Osteocyte (in vitro differentiated cells): ENCODE measurements around the gene ATP9A. TPM values are rescaled to one million over a fixed set of nuclear protein-coding genes. Genes with fewer than 3 reads are reported as not detected.
"Not testable (repeated sequence)": the region's sequence is repeated elsewhere in the genome, so short reads cannot be mapped to it uniquely, and the experiment has no call there.

Experiments used
- DNase-seq: peaks from one replicate; pipeline ENCODE4 v3.0.0; 2021; ENCODE audit warnings: mixed read lengths; ENCODE audit not compliant: unreplicated experiment; ENCODE audit errors: extremely low spot score
- H3K27ac Mint-ChIP-seq: one replicate; pipeline ENCODE4 v1.8.0; 2021; ENCODE audit warnings: mild to moderate bottlenecking, mixed read lengths; ENCODE audit not compliant: unreplicated experiment
- H3K27me3 Mint-ChIP-seq: one replicate; pipeline ENCODE4 v1.8.0; 2021; ENCODE audit warnings: mixed read lengths; ENCODE audit not compliant: unreplicated experiment
- H3K36me3 Mint-ChIP-seq: one replicate; pipeline ENCODE4 v1.8.0; 2021; ENCODE audit warnings: mixed read lengths; ENCODE audit not compliant: unreplicated experiment
- H3K4me1 Mint-ChIP-seq: one replicate; pipeline ENCODE4 v1.8.0; 2021; ENCODE audit warnings: mixed read lengths; ENCODE audit not compliant: unreplicated experiment
- H3K4me3 Mint-ChIP-seq: one replicate; pipeline ENCODE4 v1.8.0; 2021; ENCODE audit warnings: mild to moderate bottlenecking, moderate library complexity, mixed read lengths; ENCODE audit not compliant: unreplicated experiment
- H3K9me3 Mint-ChIP-seq: one replicate; pipeline ENCODE4 v1.8.0; 2021; ENCODE audit warnings: mixed read lengths; ENCODE audit not compliant: unreplicated experiment
- CTCF ChIP-seq: fragments of 200-600 bp; sonication (generic); IDR thresholded peaks from 2 replicates; pipeline ENCODE4 v1.5.0; 2021; ENCODE audit warnings: antibody characterized with exemption, mild to moderate bottlenecking, moderate library complexity
- total RNA-seq: library from RNA; stranded (reverse); gene quantifications from 2 replicates; pipeline ENCODE4 v1.2.1, GENCODE V29; 2021

ATP9A gene
- total RNA-seq, 1 donor from 2014 or later, result 58.4 TPM

- no peak for DNase-seq
- Mint-ChIP-seq H3K4me1 (peaks cover 36% of the 10 kb centered on the region), H3K27me3 (no peaks in the 10 kb centered on the region), H3K36me3 (peaks cover 35% of the 10 kb centered on the region), H3K27ac (no peak overlapping the region), H3K9me3 (no peaks in the 10 kb centered on the region), H3K4me3 (no peak overlapping the region)
- TF ChIP-seq CTCF, result no peak
Measured at GRCh38 chr20:51656726-51657260, 111.4 kb downstream of the ATP9A start.

DNA sequence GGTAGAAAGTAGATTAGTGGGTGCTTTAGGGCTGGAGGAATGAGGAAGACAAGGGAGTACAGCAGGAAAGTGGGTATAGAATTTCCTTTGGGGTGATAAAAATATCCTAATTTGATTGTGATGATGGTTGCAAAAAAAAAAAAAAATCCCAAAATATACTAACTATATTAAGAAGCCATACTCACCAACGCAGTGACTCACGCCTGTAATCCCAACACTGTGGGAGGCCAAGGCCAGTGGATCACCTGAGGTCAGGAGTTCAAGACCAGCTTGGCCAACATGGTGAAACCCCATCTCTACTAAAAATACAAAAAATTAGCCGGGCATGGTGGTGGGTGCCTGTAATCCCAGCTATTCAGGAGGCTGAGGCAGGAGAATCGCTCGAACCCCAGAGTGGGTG, 112.1 kb downstream of the ATP9A start:
- not testable (repeated sequence) for H3K9me3 Mint-ChIP-seq, H3K4me3 Mint-ChIP-seq, H3K27ac Mint-ChIP-seq, DNase-seq, H3K27me3 Mint-ChIP-seq
- Mint-ChIP-seq H3K4me1 (peaks cover 29% of the 10 kb centered on the region), H3K36me3 (peaks cover 35% of the 10 kb centered on the region)

DNA sequence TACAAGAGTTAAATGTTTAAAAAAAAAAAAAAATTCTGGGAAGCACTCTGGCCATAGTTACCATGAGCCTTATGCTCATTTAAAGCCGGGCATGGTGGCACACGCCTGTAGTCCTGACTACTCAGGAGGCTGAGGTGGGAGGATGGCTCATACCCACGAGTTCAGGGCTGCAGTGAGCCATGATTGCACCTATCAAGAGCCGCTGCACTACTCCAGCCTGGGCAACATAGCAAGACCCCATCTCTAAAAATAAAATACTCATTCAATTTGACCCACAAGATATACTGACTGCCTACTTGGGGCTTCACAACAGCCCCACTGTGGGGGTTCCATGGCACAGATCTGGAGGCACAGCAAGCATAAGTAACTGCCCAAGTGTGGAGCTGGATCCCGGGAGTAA, 113.7 kb downstream of the ATP9A start:
- H3K4me1 Mint-ChIP-seq, result peaks cover 17% of the 10 kb centered on the region
- DNase-seq, result no peak
- no peak overlapping the region for H3K27ac Mint-ChIP-seq
- H3K4me3 Mint-ChIP-seq, result no peak overlapping the region
- no peaks in the 10 kb centered on the region for H3K9me3 Mint-ChIP-seq
- no peak for TF ChIP-seq CTCF
- H3K27me3 Mint-ChIP-seq, result no peaks in the 10 kb centered on the region
- peaks cover 35% of the 10 kb centered on the region for H3K36me3 Mint-ChIP-seq

DNA sequence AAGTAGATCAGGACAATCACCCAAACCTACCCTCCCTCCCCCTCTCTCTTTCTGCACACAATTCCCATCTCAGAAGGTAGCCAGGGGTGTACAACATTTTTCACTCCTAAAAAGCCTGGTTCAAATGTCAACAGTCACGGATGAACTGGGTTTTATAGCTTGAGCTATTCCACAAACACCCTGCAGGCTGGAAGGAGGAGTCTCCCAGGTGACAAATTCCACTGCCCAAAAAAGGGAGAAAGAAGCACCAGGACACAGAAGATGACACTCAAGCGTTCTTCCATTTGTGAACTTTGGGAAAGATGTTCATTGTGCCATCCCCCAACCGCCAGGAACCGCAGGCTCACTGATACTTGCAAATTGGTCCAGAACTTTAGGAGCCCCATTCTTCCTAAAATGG, 114.1 kb downstream of the ATP9A start:
- TF ChIP-seq CTCF, result no peak
- Mint-ChIP-seq H3K4me3 (no peak overlapping the region), H3K27ac (no peak overlapping the region), H3K4me1 (peaks cover 12% of the 10 kb centered on the region), H3K27me3 (no peaks in the 10 kb centered on the region), H3K36me3 (peaks cover 33% of the 10 kb centered on the region), H3K9me3 (no peaks in the 10 kb centered on the region)
- DNase-seq, result no peak

DNA sequence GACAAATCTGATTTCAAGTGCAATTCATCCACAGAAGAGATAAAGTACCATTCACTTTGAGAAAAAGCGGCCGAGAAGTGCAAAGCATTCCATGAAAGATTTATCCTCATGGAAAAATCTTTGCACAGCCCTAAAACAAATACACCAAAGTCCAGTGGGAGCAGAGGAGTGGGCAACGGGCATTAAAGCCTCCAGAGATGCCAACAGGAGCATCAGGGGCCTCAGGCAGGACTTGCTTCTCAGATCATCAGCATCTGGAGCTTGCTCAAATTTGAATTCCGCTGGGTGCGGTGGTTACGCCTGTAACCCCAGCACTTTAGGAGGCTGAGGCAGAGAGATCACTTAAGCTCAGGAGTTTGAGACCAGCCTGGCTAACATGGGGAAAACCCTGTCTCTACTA, 115.0 kb downstream of the ATP9A start:
- H3K4me1 Mint-ChIP-seq, result peaks cover 9% of the 10 kb centered on the region
- no peak overlapping the region for H3K4me3 Mint-ChIP-seq
- DNase-seq, result no peak
- H3K27ac Mint-ChIP-seq, result no peak overlapping the region
- no peaks in the 10 kb centered on the region for H3K9me3 Mint-ChIP-seq
- TF ChIP-seq CTCF, result no peak
- peaks cover 31% of the 10 kb centered on the region for H3K36me3 Mint-ChIP-seq
- no peaks in the 10 kb centered on the region for H3K27me3 Mint-ChIP-seq
